Measurements from ENCODE around the gene HLA-DQB2.
"Not testable (repeated sequence)": the region's sequence is repeated elsewhere in the genome, so short reads cannot be mapped to it uniquely, and the experiment has no call there.

HLA-DQB2 gene

DNA sequence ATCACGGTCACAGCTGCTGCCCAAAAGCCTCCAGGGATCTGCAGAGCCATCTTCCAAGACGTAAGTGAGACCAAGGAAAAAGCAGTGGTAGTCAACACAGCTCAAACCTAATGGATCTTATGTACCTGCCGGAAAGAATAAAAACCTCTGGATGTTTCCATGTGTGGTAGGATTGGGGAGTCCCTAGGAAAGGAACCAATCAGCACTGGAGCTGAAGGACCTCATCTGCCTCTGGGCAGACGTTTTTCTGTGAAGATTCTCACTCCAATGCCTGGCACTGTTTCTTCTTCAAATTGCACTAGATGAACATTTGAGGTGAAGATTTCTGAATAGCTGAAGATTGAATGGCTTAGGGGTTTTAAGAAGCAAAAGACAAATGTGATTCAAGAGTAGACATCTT is at the start of gene HLA-DQB2:
Gene HLA-DQB2, minus strand, starts transcription at position 112 of the 400 bp plus-strand sequence. Its CDS starts 62 bp downstream, at position 50.
- no peak for DNase-seq

DNA sequence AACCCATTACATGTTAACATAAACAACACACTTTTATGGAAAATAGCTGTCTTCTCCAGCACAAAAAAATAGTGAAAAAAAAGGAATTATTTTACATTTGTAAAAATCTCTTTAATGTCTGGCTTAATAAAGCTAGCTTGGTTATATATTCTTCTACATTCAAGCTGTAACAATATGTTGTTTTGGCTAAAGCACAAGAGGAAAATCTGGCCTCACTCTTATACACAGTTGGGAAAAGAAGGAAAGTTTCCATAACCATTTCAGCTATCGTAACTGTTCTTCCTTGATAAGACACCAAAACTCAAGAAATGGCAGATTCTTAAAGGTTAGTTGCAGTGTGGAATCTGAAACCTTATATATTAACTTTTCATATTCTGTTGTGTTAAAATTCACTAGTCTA is 45.8 kb upstream of the HLA-DQB2 start:
- no peak for DNase-seq

DNA sequence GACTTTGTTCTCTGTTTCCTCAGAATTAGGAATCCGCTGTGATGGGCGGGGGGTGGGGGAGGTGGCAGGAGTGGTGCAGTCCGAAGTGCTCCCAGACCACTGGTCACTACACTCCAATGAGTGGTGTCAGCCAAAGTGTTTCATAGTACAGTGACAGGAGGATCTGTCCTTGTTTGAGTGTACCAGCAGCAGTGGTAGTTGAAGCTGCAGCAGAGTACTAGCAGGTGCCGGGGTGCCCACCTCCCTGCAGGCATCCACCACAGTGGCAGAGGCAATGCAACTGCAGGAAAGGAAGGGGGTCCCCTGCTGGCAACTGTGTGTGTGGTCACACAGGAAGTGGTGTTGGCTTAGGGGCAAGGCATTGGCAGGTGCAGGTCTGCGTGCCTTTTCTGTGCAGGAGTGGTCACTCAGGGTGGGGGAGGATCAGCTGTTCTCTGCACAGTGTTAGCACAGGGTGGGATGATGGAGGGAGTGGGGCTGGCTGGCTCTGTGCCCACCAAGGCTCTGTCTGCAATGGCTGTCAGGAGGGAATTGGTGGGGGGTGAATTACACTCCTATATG is 43.8 kb upstream of the HLA-DQB2 start:
- no peak for DNase-seq

DNA sequence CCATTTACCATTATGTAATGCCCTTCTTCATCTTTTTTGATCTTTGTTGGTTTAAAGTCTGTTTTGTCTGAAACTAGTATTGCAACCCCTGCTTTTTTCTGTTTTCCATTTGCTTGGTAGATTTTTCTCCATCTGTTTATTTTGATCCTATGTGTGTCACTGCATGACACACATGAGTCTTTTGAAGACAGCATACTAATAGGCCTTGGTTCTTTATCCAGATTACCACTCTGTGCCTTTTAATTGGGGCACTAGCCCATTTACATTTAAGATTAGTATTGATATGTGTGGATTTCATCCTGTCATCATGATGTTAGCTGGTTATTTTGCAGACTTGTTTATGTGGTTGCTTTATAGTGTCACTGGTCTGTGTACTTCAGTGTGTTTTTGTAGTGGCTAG is 42.1 kb upstream of the HLA-DQB2 start:
- not testable (repeated sequence) for DNase-seq

DNA sequence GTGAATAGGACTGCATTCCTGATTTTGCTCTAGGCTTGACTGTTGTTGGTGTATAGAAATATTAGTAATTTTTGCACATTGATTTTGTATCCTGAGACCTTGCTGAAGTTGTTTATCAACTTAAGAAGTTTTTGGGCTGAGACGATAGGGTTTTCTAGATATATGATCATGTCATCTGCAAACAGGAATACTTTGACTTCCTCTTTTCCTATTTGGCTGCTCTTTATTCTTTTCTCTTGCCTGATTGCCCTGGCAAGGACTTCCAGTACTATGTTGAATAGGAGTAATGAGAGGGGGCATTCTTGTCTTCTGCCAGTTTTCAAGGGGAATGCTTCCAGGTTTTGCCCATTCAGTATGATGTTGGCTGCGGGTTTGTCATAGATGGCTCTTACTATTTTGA is 40.1 kb upstream of the HLA-DQB2 start:
- DNase-seq, result no peak

DNA sequence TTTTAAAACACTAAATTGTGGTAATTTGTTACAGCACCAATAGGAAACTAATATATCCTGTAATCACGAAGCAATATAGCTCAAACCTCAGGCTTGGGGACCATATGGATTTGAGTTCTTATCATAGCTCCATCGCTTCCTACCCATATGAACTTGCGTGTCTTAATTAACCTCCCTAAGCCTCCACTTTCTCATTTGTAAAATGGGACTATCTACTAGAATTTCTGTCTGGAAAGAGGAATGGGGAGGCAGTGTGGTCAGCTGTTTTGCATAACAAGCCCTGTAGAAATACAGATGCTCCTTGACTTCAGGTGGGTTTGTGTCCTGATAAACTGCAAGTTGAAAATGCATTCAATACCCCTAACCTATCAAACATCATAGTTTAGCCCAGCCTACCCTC is 36.4 kb upstream of the HLA-DQB2 start:
- no peak for DNase-seq

DNA sequence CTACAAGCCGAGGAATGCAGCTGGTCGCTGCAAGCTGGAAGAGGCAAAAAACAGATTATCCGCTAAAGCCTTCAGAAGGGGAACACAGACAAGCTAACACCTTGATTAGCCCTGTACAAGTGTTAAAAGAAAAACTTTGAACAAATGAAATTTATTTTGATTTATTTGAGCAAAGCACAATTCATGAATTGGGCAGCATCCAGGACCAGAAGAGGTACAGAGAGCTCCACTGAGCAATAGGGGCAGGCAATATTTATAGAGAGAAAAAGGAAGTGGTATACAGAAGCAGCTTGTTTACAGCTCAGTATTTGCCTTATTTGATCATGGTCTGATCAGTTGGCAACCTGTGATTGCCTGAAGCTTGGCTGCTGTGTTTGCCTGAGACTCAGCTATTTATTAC is 35.8 kb upstream of the HLA-DQB2 start:
- no peak for DNase-seq

DNA sequence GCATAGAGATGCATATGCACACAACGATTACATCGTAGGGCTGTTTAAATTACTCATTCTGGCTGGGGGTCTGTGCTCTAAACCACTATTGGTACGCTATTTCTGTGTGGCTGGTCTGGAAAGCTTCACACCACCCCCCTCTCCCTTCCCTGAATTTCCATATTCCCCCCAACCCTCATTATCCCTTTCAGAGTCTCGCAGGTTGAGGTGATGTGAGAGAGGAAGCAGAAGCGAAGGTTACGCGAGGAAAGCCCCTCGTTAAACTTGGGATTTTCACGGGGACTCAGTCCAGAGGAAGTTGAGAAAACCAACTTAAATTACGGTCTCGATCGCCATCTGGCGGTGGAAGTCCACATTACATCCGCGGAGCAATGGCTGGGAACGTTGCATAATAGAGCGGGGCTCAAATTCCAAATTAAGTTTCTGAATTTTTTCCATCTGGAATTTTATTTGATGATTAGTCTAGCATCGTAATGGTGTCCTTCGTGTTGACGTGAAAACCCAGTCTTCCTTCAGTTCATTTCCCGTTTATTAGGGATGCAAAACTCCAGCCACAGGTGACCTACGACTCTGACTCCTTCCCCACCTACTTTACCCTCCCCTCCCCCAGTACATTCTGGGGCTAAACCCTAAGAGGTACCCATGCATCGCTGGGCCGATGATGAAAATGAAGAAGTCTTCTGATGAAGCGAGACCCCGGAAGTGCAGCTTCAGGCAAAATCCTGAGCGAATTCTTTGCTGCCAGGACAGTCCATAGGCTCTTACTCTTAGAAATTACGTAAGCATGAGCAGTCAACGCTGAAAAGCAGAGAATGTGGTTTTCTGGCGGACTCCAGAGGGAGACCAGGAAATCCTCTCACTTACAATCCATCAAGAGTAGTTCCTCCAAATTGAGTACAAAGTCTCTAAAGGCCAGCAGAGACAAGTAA is 33.8 kb upstream of the HLA-DQB2 start:
- no peak for DNase-seq

DNA sequence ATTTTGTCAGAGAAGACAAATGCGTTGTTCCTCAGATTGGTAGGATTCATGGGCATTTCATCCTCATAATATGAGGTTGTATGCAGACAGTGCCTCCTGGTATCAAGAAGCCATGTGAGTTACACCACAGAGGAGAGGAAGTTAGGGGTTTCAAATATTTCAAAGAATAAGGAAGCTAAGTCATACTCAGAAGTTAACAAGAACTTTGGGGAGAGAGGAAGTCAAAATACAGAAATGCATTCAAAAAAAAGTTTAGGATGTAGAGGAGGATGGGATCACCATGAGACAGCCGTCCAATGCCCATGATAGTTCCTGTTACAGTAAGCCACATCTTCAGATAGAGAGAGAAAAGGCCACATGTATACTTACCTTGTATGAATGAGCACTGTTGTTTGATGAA is 31.2 kb upstream of the HLA-DQB2 start:
- DNase-seq, result no peak

DNA sequence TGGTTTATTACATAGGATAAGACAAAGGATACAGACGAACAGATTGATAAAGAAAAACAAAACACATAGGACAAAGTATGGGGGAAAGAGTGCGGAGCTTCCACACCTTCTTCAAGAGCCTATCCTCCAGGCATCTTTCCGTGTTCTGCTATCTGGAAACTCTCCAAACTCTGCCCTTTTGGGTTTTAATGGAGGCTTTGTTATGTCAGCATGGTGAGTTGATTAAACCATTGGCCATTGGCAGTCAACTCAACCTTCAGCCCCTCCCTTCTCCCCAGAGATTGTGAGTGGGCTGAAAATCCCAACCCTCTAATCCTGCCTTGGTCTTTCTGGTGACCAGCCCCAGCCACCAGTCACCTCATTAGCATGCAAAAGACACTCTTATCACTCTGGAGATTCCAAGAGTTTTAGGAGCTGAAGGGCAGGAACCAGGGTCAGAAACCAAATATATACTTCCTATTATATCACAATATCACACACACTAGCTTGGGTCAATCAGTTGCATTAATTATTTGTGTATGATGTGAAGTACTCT is 29.6 kb upstream of the HLA-DQB2 start:
- DNase-seq, result no peak

DNA sequence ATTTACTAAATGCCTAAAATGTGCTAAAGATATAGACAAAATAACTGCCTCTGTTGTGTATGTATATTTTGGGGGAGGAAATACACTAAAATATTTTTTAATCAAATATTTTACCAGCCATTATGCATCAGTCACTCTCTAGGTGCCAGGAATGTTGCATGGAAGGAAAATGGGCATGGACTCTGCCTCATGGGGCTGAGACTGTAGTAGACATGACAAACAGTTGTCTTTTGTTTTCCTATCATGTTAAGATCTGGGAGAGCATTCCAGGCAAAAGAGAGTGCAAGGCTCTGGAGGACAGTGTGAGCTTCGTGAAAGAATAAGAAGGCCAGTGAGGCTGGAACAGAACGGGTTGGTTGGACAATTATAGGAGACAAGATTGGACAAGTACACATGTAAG is 27.0 kb upstream of the HLA-DQB2 start:
- DNase-seq, result no peak

DNA sequence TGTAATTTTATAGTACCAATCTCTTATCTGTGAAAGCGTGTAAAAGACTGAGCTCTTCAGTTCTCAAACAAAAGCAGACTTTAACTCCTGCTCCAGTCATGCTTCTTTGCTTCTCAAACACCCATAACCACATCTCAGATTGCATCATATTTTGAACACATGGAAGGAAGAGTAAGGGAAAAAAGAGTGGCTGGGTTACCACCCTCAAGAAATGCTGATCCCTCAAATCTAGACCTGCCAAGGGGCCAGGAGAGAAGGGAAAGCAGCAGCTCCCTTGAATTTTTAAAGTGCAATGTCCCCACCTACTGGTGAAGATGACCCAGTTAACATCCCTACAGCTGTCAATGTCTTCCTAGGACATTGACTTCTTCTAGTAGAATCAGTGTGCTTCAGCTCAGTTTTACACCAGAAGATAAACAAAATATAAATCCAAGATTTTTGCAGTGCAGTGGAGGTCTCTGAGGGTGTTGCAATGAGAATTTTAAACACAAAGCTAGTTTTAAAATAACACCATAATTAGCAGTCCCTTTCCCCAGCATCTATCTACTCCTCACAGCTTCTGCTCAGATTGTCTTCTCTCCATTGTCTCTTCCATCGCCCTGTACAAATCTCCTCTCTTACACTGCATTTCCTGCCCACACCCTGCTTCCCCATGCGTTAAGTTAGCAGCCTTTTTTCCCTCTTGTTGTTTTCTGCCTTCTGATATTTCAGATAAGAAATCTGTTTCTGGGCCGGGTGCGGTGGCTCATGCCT is 22.6 kb upstream of the HLA-DQB2 start:
- DNase-seq, result no peak

DNA sequence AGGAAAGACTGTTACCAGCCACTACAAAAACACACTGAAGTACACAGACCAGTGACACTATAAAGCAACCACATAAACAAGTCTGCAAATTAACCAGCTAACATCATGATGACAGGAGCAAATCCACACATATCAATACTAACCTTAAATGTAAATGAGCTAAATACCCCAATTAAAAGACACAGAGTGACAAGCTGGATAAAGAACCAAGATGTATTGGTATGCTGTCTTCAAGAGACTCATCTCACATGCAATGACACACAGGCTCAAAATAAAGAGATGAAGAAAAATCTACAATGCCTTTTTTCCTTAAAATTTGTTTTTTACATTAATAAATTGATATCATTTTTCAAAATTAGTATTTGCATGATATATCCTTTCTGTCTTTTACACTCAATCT is 19.6 kb upstream of the HLA-DQB2 start:
- DNase-seq, result not testable (repeated sequence)

DNA sequence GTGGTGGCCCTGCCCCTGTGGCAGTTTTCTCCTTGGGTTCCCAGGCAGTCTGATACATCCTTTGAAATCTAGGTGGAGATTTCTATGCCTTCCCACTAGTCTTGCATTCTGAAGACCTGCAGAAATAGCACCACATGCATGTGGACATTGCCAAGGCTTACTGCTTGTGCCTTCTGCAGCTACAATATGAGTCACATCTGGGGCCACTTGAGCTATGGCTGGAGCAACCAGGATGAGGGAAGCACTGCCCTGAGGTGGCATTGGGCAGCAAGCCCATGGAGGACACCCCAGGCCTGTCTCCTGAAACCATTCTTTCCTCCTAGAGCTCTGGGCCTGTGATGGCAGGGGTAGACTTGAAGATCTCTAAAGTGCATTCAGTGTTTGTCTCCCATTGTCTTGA is 15.7 kb upstream of the HLA-DQB2 start:
- DNase-seq, result no peak

DNA sequence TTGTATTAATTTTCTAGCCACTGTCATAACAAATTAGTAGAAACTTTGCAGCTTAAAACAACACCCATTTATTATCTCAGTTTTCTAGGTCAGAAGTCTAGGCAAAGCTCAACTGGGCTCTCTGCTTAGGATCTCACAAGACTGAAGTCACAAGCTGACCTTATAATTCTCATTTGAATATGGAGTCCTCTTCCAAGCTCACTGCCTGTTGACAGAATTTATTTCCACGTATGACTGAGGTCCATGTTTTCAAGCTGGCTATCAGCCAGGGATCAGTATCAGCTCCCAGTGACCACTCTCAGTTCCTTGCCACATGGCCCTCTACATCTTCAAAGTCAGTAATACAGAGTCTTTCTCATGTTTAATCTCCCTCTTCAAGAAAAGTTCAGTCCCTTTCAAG is 11.7 kb upstream of the HLA-DQB2 start:
- no peak for DNase-seq

DNA sequence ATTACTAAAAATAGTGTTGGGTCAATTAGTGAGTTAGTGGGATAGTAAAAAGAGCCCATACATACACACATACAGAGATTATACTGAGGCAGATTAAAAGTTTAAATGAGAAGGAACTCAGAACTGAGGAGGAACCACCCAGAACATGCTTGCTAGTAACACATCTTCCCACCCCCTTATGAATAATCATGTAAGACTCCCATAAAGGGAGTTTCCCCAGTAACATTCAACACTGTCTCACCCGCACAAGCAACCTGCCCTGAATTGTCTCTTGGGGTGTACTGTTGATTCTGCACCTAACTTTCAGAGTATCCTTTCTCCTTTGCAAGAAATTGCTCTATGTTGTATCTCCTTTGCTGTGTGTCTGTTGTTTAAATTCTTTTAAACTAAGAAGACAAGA is 11.1 kb upstream of the HLA-DQB2 start:
- no peak for DNase-seq

DNA sequence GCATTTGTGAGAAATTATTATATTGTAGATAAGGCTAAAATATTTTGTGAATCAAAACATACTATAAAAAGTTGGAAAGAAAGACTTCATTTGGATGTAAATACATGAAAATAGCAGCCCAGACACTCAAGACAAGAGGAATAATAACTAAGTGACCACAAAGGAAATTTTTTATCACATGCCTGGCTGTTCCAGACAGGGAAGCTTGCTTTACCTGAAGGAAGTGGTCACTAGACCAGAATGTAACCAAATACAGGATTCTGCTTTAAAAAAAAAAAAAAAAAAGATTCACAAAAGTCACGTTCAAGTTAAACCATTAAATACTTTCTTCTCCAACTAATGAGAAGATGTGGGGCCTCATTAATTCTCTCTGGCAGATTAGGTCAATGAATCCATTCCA is 9.3 kb upstream of the HLA-DQB2 start:
- no peak for DNase-seq

DNA sequence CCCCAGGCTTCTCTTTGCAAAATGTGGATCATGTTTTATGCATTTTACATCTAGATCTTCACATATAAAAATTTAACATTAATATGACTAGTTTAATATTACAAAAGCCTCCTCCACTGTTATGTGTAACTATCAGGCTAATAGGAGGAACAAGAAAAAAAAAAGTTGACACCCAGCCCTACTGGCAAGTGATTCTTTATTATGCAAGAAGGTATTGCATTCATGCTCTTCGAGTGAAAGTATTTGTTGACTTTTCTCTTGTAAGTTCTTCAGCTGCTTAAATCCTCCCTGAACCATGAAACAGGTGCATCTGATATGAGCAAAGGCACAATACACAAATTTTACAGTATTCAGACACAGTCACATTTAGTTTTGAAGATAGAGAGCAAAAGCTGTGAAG is 716 bp upstream of the HLA-DQB2 start:
- no peak for DNase-seq

DNA sequence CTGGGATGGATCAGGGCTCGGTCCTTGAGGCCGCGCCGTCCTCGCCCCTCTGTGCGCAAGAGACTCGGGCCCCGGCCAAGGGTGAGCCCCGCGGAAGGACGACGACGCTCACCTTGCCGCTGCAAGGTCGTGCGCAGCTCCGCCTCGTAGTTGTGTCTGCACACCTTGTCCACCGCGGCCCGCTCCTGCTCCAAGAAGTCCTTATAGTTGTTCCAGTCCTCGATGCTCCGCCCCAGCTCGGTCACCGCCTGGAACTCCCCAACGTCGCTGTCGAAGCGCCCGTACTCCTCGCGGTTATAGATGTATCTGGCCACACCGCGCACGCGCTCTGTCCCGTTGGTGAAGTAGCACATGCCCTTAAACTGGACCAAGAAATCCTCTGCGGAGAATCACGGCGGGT is 1.8 kb downstream of the HLA-DQB2 start:
- no peak for DNase-seq

DNA sequence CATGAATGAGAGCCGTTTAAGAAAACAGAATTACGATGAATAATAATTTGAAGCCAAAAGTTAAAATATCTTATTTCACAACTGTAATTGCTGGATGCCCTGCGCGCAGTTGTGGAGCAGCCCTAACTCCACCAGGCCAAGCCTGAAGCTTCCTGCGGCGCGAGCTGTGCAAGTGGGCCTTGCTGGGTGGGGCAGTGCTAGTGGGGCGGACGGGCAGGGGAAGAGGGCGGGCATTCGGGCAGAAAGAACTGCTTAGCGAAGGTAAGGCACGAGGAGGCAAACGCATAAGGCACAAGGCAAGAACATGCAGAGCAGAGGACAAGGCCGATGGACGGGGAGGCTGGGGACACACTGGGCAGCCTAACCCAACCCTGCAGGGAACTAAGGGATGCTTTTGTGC is 2.3 kb downstream of the HLA-DQB2 start:
- no peak for DNase-seq

DNA sequence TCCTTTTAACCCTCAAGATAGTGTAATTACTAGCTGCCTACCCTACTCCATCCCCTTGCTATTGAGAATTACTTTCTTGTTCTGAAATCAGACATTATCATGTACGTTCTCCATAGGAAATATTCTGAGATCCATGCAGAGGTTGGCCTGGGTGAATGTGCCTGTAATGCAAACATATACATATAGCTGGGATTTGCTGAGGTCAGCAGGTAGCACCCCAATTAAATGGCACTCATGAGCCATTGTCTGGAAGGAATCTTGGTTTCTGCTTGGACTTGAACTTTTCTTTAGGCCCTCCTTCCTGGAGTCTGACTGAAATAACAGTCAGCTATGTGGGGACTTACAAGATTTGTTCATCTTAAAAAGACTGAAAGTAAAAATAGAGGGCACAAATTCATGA is 3.7 kb downstream of the HLA-DQB2 start:
- DNase-seq, result no peak

DNA sequence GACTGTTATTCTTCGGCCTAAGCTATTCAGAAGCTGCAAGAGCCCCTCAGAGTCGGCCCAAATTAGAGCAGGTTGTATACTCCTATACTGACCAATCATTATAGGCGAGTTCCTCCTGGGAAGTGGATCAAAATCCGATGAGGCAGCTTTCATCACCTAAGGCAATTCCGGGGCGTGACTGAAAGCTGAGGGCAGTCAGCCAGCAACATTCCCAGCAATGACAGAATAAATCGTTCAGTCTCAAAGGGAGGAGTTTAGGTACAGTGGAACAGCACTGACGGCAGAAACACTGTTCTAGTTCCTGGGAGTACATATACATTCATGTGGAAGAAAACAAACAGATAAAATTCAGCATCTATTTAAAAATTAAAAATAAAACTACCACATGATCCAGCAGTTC is 10.8 kb downstream of the HLA-DQB2 start:
- DNase-seq, result no peak

DNA sequence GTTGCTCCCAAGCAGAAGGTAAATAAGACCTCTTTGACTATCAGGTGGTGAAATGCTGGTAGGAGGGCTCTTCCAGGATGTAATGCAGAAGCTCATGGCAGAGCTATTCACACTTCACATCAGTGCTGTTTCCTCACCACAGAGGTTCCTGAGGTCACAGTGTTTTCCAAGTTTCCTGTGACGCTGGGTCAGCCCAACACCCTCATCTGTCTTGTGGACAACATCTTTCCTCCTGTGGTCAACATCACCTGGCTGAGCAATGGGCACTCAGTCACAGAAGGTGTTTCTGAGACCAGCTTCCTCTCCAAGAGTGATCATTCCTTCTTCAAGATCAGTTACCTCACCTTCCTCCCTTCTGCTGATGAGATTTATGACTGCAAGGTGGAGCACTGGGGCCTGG is 17.7 kb downstream of the HLA-DQB2 start:
- not testable (repeated sequence) for DNase-seq

DNA sequence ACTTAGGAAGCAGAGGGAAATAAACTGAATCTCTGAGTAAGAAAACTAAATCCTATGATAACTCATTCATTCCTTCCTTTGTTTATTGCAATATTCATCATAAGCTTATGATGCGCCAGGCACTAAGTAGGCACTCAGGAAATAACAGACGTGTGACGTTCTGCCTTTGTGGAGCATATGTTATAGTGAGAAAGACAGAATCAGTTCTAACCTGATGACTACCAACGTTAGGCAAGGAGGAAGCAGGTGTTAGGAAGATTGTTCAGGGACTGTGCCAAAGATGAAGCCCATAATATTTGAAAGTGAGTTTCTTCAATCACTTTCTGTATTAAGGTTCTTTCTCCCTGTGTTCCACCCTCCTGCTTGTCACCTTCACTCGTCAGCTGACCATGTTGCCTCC is 18.6 kb downstream of the HLA-DQB2 start:
- DNase-seq, result no peak

Measured in NCI-H1417 treated with DMSO at 0.1 percent for 48 hours (cell line).